KG1 (cell line): ENCODE results near the gene ZSCAN1.

Source experiments
- DNase-seq: peaks from one replicate; lab custom pipeline; 2025; lab: John Stamatoyannopoulos, UW

The ZSCAN1 gene

DNA sequence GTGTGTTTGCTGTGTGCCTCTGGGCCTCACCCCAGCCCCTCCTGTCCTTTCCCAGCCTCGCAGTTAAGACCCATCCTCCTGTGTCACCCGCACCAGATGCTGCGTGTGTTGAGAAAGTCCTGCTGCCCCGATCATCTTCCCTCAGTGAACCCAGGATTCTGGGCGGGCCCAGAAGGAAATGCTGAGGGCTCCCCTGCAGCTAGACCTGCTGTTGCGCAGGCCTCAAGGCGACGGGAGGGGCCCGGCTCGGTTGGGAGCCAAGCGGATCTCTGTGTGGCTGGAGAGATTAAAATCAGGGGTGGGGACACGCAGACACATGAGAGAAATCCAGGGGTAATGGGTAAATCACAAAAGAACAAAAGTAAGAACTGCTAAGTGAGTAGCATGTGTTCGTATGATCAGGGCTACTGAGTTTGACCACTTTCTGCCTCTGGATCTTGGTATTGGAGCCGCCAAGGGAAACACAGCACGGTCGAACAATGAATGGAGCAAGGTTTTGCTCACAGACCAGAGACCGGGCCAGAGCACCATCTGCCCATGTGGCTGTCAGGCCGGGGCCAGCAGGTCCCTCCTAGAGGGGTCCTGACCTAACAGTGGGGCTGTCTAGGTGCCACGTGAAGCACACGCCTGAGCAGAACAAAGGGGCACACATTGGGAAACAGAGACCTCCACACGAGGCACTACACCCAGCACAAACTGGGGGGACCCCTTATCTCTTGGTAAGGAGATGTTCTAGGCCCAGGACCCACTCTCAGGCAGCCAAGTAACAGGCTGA, 7.1 kb downstream of the ZSCAN1 start:
- DNase-seq = no peak

DNA sequence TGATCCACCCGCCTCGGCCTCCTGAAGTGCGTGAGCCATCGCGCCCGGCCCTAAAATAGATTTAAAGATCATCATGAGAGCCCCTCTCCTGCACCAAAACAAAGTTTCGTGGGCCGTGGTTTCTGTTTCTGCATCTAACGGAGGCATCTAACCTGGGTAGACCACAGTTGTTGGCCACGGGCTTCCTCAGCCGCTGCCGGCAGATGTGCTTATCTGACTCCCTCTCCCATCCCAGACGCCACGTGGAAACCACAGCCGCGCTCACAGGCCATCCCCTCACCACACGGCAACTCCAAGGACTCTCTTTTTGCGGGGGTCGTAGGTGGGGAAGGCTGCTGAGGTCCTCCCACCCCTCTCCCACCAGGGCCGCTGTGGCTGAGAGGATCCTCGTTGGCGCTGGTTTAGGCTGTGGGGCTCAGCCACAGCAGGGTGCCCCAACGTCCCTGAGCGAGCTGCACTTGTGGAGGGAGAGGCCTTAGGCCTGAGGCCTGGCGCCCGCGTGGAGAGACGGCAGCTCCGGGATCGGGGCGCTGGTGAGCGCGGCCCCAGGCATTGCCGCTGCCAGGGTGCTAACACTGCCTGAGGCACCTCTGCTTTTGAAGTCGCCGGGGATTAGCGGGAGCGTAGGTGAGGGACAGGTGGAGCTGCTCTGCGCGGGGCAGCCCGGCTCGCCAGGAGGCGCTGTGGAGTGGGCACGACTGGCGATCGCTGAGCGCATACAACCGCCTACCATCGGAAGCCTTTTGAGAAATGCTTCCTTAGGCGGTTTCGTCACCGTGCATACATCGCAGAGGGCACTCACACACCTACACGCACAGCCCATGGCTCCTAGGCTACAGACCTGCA, 8.9 kb downstream of the ZSCAN1 start:
- no peak for DNase-seq

DNA sequence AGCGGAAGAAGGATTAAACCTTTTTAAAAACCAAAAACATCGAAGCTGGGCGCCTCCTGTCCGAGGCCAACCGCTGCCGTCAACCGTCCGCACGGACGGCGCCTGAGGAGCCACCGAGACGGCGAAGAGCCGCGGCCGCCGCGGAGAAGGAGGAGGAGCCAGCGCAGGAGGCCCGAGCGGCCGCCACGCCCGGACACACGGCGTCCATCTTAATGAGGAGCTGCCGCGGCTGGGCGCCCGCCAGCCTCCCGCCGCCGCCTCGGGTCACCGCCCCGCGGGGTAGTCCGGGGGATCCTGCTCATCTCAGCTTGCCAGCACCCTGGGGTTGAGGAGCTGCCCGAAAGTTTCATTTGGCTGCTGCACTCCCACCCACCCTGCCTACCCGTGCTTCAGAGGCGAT, 10.6 kb downstream of the ZSCAN1 start:
- DNase-seq = no peak

DNA sequence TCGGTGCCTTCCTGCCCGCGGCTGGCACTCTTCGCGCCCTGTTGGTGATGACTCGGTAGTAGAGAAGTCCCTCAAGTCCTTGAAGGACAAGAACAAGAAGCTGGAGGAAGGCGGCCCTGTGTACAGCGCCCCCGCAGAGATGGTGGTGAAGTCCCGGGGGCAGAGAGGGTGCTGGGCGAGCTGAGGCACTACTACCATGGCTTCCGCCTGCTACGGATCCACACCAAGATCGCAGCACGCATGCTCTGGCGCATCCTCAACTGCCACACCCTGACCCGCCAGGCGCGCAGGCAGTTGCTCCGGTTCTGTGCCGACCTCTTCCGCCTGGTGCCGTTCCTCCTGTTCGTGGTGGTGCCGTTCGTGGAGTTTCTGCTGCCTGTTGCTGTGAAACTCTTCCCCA, 11.1 kb downstream of the ZSCAN1 start:
- no peak for DNase-seq

DNA sequence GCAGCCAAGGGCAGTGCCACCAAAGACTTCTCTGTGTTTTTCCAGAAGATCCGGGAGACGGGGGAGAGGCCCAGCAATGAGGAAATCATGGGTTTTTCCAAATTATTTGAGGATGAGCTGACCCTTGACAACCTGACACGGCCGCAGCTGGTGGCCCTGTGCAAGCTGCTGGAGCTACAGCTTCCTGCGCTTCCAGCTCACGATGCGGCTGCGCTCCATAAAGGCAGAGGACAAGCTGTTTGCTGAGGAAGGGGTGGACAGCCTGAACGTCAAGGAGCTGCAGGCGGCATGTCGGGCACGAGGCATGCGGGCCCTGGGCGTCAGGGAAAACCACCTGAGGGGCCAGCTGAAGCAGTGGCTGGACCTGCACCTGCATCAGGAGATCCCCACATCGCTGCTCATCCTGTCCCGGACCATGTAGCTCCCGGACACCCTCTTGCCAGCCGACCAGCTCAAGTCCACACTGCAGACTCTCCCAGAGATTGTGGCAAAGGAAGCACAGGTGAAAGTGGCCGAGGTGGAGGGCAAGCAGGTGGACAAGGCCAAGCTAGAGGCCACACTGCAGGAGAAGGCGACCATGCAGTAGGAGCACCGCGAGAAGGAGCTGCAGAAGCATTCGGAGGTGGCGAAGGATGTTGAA, 11.7 kb downstream of the ZSCAN1 start:
- no peak for DNase-seq

DNA sequence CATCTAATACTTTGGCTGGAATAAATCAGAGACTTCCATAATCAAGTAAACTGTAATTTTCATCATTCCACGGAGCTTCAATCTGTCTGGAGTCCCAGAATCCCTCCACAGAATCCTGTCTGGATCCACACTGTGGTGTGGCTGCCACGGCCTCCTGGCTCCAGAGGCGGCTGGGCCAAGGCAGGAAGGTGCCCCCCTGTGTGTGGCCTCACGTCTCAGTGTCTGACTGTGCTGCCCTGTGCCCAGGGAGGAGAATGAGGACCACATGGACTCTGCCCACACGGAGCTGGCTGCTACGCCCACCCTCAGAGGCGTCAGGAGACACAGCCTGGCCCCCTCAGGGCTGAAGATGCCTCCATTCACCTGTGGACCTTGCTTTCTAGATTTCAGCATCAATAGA, 13.0 kb downstream of the ZSCAN1 start:
- DNase-seq = no peak

DNA sequence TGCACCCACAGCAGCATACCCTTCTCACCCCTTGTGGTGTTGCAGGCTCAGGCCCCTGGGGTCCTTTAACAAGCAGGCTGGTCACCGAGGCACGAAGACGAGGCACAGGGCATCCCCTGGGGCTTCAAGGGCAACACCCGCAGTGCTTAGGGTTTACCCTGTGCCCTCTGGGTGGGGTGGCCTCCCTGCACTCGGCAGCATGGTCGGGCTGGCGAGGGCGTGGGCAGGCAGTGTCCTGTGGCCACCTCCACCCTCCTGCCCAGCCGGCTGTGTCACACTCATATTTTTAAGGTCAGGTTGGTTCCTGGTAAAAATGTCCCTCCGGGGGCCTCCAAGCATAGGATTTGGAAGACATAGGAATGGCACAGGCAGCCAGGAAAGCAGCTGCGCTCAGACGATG, 13.8 kb downstream of the ZSCAN1 start:
- no peak for DNase-seq

DNA sequence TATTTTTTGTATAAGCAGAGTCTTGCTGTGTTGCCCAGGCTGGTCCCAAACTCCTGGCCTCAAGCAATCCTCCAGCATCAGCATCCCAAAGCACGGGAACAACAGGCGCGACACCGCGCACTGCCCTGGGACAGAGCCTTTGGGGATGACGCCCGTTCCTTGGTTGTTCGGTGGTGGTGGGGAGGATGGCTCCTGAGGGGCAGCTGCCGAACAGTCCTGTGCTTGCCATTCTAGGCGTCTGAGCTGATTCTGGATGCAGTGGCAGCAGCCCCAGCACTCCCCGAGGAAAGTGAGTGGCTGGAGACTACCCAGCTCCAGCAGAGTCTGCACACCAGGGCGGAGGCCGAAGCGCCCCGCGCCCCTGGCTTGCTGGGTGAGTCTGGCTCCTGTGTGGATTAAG, 18.4 kb downstream of the ZSCAN1 start:
- DNase-seq = no peak

DNA sequence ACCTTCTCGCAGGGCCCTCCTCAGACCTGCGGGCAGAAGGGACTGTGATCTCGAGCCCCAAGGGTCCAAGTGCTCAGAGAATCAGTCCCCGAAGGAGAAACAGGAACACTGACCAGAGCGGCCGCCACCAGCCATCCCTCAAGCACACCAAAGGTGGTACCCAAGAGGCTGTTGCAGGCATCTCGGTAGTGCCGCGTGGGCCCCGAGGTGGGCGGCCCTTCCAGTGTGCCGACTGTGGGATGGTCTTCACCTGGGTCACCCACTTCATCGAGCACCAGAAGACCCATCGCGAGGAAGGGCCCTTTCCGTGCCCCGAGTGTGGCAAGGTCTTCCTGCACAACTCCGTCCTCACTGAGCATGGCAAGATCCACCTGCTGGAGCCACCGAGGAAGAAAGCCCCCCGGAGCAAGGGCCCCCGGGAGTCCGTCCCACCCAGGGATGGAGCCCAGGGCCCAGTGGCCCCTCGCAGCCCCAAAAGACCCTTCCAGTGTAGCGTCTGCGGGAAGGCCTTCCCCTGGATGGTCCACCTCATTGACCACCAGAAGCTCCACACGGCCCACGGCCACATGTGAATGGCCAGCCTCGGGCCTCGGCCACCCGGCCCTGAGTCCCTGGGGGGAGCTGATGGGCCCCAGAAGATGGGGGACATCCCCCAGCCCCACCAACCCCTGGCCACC, 19.8 kb downstream of the ZSCAN1 start:
- DNase-seq = no peak

DNA sequence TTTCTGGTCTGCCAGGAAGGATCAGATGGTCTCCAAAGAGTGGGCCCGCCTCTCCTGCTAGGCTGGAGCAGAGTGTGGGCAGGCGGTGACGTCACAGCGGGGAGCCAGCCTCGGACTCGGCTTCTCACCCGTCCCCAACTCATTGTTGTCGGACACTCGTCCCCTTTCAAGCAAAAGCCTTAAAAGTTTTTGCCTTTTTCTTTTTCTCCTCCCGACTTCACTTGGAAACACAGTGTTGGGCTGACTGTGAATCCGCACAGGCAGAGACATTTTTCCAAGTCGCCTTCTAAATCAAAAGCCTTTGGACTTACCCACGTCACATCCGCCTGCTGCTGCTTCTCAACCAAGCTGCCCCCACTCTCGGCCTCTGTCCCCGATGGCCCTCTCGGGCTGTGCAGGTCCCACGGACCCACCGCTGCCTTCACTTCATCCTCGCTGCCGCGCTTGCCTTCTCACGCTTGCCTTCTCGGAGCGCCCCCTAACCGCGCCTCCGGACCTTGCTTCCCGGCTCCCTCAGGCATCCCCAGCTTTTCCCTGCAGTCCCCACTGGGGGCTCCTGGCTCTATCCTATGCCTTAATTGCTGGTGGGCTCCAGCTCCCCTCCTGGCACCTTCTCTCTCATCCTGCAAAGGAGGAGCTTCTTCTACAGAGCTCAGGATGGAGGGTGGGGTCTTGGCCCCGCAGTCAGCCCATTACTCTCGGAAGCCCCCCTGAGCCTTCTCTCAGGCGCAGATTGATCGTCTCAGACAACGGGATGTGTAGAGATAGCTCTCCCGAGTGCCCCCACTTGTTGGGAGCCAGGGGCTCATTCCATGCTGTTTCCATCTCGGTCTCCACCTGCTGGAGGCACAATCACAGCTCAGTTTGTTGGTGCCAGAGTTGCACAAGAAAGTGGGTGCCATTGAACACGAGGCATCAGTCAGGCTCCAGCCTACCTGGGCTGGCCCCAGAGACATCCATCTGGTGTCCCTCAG, 21.4 kb downstream of the ZSCAN1 start:
- peak; percentile 16 for DNase-seq

DNA sequence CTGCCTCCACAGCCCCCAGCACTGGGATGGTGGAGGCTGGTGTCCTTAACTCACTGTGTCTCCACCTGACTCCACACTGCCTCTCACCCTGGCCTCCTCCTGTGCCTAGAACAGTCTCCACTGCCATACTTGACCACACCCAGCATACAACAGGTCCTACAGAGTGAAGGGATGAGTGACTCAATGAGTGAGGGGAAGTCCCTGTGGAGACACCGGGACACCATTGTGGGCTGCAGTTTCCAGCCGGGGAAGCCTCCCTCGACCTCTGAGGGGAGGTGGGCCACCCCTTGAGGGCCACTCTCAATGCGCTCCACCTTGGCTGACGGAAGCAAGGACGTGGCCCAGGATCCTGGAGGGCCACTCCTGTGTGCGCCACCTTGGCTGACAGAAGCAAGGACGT, 22.4 kb downstream of the ZSCAN1 start:
- no peak for DNase-seq

DNA sequence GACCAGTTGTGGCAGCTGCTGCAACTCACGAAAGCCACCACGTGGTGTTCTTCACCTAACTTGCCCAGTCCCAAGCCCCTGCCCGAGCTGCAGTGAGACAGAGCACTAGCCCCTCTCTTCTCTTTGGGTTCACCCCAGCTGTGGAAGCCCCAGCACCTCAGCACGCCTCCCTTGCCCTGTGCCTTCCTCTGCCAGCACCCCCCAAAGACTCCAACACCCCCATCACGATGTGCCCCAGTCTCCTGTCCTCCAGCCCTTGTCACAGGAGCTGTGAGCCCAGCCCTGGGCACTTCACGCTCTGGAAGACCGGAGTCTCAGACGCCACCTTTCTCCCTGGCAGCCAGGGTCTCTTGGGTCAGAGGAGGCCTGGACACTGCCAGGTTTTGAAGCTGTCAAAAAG, 23.0 kb downstream of the ZSCAN1 start:
- no peak for DNase-seq

DNA sequence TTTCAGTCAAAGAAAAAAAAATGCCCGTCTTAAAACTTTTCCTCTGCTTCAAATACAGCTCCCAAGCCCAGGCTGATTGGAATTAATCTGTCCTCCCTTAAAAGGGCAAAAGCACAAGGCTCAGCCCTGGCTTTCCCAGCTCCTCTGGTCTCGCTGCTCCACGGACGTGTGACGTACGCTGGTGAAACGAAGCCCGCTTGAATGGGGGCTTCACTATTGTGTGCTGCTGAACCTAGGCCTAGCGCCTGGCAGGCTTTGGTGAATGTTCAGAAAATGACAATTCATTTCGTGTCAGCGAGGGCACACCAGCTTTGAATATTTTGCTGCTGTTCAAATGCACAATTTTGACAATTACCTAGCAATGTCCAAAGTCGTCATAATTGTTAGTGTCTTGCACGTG, 24.6 kb downstream of the ZSCAN1 start:
- no peak for DNase-seq

DNA sequence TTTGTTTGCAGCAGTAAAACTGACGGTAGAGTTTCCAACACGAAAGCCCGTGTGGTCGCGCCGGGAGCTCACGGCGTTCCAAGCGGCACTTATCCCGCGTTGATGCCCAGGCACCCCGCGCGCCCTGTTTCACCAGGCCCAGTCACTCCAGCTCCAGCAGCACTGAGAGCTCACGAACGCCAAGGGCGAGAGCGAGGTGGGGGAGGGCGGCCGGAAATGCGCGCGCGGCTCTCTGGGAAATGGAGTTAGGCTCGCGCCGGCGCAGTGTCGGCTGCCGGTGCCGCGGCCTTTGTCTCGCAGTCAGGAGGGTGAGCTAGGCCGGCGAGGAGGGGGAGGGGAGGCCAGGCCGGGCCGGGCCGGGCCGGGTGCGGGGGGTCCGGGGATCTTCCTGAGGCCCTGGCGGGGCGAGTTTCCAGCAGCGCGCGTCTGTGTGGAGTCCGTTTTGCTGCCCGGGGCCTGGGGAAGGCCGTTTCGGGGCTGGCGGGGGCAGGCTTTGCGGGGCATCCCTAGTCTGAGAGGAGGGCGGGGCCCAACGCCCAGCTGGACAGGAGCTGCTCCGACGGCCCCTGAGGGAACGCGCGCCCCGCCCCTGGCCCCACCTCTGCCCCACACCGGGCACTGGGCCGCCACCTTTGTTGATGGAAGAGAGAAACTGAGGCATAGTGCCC, 25.3 kb downstream of the ZSCAN1 start, which contains the start of gene ZNF135:
Gene ZNF135, plus strand, starts transcription at position 280 of the 668 bp plus-strand sequence. CDS start 721 bp downstream, outside the sequence.
- DNase-seq = peak; percentile 88

DNA sequence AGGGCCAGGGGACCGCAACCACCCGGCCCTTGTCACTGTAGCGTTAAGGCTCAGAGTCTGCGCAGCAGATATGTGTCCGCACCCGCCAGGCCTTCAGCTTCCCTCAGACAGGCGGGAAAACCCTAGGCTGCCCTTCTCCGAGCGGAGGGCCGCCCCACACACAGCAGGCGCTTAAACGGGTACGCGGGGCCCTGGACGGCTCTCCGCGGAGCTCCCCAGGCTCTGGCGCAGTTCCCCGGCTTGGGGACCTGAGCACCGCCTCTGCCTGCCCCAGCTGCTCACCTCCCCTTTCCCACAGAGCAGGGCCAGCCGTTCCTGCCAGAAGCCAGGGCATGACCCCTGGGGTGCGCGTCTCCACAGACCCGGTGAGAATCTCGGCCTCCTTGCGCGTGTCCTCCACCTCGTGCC, 25.9 kb downstream of the ZSCAN1 start:
- no peak for DNase-seq

DNA sequence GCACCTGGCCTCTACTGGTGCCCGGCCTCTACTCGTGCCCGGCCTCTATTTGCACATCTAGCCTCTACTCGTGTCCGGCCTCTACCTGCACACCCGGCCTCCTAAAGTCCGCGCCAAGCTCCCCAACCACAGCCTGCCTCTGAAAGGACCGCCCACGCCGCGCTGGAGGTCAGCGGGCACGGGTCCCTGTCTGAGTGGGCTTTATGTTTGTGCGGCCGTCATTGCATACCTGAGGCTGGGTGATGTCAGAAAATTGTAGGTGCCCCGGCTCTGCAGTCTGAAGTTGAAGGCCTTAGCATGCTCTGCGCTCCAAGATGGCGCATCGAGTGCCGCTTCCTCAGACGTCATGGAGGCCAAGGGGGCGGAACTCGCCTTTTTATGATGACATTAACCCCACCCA, 26.4 kb downstream of the ZSCAN1 start:
- no peak for DNase-seq

DNA sequence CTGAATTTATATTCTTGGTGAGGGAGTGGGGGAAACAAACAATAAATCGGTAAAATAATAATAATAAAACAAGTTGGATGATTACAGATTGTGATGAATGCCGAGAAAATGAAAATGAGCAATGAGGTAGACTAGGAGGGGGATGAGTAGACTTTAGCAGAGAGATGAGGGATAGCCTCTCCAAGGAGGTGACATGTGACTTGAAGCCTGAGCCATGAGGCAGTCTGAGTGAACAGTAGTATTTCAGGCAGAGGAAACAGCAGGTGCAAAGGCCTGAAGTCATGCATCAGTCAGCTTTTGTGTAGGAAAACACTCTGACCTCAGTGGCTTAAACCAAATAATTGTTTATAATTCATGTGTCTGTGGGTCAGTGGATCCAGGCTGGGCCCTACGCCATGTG, 29.9 kb downstream of the ZSCAN1 start:
- DNase-seq = no peak

DNA sequence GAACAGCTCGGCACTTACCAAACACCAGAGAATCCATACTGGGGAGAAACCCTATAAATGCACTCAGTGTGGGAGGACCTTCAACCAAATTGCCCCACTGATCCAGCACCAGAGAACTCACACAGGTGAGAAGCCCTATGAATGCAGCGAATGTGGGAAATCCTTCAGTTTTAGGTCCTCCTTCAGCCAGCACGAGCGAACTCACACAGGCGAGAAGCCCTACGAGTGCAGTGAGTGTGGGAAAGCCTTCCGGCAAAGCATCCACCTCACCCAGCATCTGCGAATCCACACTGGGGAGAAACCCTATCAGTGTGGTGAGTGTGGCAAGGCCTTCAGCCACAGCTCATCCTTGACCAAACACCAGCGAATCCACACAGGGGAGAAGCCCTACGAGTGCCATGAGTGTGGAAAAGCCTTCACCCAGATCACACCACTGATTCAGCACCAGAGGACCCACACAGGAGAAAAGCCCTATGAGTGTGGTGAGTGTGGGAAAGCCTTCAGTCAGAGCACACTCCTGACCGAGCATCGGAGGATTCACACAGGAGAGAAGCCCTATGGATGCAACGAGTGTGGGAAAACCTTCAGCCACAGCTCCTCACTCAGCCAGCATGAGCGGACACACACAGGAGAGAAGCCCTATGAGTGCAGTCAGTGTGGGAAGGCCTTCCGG, 33.6 kb downstream of the ZSCAN1 start:
- no peak for DNase-seq

DNA sequence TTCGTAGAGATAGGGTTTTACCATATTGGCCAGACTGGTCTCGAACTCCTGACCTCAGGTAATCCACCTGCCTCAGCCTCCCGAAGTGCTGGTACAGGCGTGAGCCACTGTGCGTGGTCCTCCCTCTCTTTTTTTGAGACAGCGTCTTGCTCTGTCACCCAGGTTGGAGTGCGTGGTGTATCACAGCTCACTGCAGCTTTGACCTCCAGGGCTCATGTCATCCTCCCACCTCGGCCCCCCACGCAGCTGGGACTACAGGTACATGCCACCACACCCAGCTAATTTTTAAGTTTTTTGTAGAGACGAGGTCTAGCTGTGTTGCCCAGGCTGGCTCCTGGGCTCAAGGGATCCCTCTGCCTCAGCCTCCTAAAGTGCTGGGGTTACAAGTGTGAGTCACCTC, 46.0 kb downstream of the ZSCAN1 start:
- no peak for DNase-seq

DNA sequence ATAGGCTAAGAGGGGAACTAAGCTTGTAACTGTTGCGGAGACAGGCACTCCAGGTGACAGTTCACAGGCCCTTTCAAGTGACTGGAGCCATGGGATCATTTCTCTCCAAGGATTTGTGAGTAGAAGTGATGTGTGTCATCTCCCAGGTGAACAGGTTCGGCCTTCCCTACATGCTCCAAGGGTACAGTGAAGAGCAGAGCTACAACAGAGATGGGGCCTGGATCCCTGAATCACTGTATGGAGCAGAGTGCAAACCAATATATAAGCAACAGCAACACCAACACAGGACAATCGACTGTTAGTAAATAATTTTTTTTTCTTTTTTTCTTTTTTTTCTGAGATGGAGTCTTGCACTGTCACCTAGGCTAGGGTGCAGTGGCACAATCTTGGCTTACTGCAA, 49.2 kb downstream of the ZSCAN1 start:
- DNase-seq = no peak
